A673 (cell line): ENCODE measurements around the gene VDAC1. TPM values are rescaled to one million over a fixed set of nuclear protein-coding genes. Genes with fewer than 3 reads are reported as not detected.

ENCODE experiments used
- BruUV-seq: library from RNA; stranded (reverse); fragments of 400-500 nt; replicated peaks from 2 replicates; lab custom pipeline; 2021; lab: Mats Ljungman, UMichigan
- CTCF ChIA-PET: fragments of 300-600 bp; sonication (Branson Sonifier 250); formaldehyde crosslinking; loops from one replicate; lab custom pipeline; 2022; ENCODE audit warnings: antibody characterized with exemption; lab: Charles Lee
- POLR2A ChIA-PET: fragments of 300-600 bp; sonication (Branson Sonifier 250); formaldehyde crosslinking; loops from one replicate; lab custom pipeline; 2022; ENCODE audit warnings: antibody characterized with exemption; ENCODE audit not compliant: low non-redundant PET; lab: Charles Lee
- DNase-seq: peaks from one replicate; pipeline ENCODE4 v3.0.0-alpha.2; 2015; ENCODE audit warnings: low spot score
- H3K27ac ChIP-seq: fragments of 200-600 bp; sonication (generic); 2 replicates; pipeline ENCODE4 v1.5.1; 2016; ENCODE audit warnings: mixed run types, low read depth, mild to moderate bottlenecking, mixed read lengths, antibody characterized with exemption, low read length; ENCODE audit not compliant: poor library complexity, severe bottlenecking
- H3K27me3 ChIP-seq: fragments of 200-600 bp; sonication (generic); replicated peaks from 2 replicates; pipeline ENCODE4 v1.6.1; 2017; ENCODE audit warnings: mixed run types, low read depth, mild to moderate bottlenecking, mixed read lengths, antibody characterized with exemption, low read length; ENCODE audit not compliant: insufficient read depth, poor library complexity
- H3K36me3 ChIP-seq: fragments of 200-600 bp; sonication (generic); 2 replicates; pipeline ENCODE4 v1.6.1; 2016; ENCODE audit warnings: mixed run types, mild to moderate bottlenecking, mixed read lengths, antibody characterized with exemption, low read length; ENCODE audit not compliant: insufficient read depth, poor library complexity, severe bottlenecking
- H3K4me1 ChIP-seq: fragments of 200-600 bp; sonication (generic); 2 replicates; pipeline ENCODE4 v1.6.1; 2017; ENCODE audit warnings: mixed run types, mild to moderate bottlenecking, mixed read lengths, antibody characterized with exemption, low read length; ENCODE audit not compliant: insufficient read depth, poor library complexity, severe bottlenecking
- H3K4me3 ChIP-seq: fragments of 200-600 bp; sonication (generic); 2 replicates; pipeline ENCODE4 v1.5.1; 2016; ENCODE audit warnings: low read depth, mixed run types, mild to moderate bottlenecking, mixed read lengths, low read length; ENCODE audit not compliant: poor library complexity, severe bottlenecking
- H3K9me3 ChIP-seq: fragments of 200-600 bp; sonication (generic); 2 replicates; pipeline ENCODE4 v1.6.1; 2016; ENCODE audit warnings: mixed run types, low read depth, mild to moderate bottlenecking, mixed read lengths, antibody characterized with exemption, low read length; ENCODE audit not compliant: poor library complexity, severe bottlenecking
- CTCF ChIP-seq: fragments of 300-800, 200-600 bp; sonication (generic); conservative IDR thresholded peaks from 2 replicates; pipeline ENCODE4 v1.5.1; 2017; ENCODE audit warnings: low read depth, mild to moderate bottlenecking, antibody characterized with exemption, low read length, moderate library complexity, mixed read lengths
- EZH2 ChIP-seq: fragments of 200-600 bp; sonication (generic); IDR thresholded peaks from 2 replicates; pipeline ENCODE4 v1.6.1; 2017; ENCODE audit warnings: borderline replicate concordance, low read depth, mild to moderate bottlenecking, mixed read lengths, antibody characterized with exemption, low read length; ENCODE audit not compliant: poor library complexity, severe bottlenecking
- intact Hi-C: fragments of 100-400 bp; cut with micrococcal nuclease; formaldehyde crosslinking; loops from one replicate; pipeline ENCODE4 v1.10.0; 2022; ENCODE audit not compliant: unreplicated experiment
- total RNA-seq: library from RNA; stranded (reverse); gene quantifications from 2 replicates; pipeline ENCODE4 v1.2.3, GENCODE V29; 2021

Gene VDAC1
- total RNA-seq, 1 experiment from 2014 or later, result 367 TPM

DNA sequence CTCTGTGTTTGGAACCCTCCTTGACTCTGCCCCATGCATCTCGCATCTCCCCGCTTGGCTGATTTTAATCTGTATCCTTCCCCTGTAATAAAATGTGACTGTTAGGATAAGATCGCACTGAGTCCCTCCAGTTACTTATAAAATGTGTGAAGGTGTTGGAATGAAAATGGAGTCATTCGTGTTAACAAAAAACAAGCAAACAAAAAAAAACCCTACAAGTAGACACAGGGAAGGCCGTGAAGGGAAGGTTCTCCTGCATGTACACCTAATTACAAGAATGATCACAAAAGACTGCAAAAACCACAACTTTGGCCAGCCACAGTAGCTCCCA lies 14.2 kb upstream of the VDAC1 start:
- intact Hi-C loops, result no loop called here
- Histone ChIP-seq H3K27ac (no peak overlapping the region), H3K27me3 (no peaks in the 10 kb centered on the region), H3K9me3 (no peaks in the 10 kb centered on the region), H3K36me3 (no peaks in the 10 kb centered on the region), H3K4me1 (no peaks in the 10 kb centered on the region), H3K4me3 (no peak overlapping the region)
- ChIA-PET POLR2A (no interaction called here), CTCF (no interaction called here)
- TF ChIP-seq EZH2, result no peak
- TF ChIP-seq CTCF, result no peak
- BruUV-seq, result no TSS peak
- no peak for DNase-seq

GRCh38 chr5:134018154-134018985 lies 13.6 kb upstream of the VDAC1 start:
- no TSS peak for BruUV-seq
- POLR2A ChIA-PET, result no interaction called here
- no peaks in the 10 kb centered on the region for H3K27me3 ChIP-seq
- CTCF ChIA-PET, result no interaction called here
- H3K4me3 ChIP-seq, result no peak overlapping the region
- no peak for DNase-seq
- H3K27ac ChIP-seq, result no peak overlapping the region
- no peaks in the 10 kb centered on the region for H3K9me3 ChIP-seq
- TF ChIP-seq CTCF (no peak), EZH2 (no peak)
- no peaks in the 10 kb centered on the region for H3K36me3 ChIP-seq
- no peaks in the 10 kb centered on the region for H3K4me1 ChIP-seq
- intact Hi-C loops, result no loop called here

- Histone ChIP-seq H3K4me1 (peaks cover 15% of the 10 kb centered on the region), H3K27me3 (no peaks in the 10 kb centered on the region), H3K4me3 (no peak overlapping the region), H3K36me3 (no peaks in the 10 kb centered on the region), H3K9me3 (no peaks in the 10 kb centered on the region), H3K27ac (no peak overlapping the region)
- BruUV-seq, result no TSS peak
- ChIA-PET CTCF (interaction anchor here (0.7 kb wide), 1 partner anchor 8 kb away, joined by 5 read pairs; no protein-coding TSS in a partner anchor), POLR2A (no interaction called here)
- TF ChIP-seq EZH2, result no peak
- no peak for TF ChIP-seq CTCF
- intact Hi-C loops, result no loop called here
- DNase-seq, result no peak
Observed at GRCh38 chr5:134008266-134008749, 3.5 kb upstream of the VDAC1 start.
